Ishikawa (cell line): ENCODE results near the gene THSD1.

ENCODE experiments used
- CEBPB ChIP-seq: IDR thresholded peaks from 2 replicates; pipeline ENCODE4 v1.6.1; 2012
- CREB1 ChIP-seq: IDR thresholded peaks from 2 replicates; pipeline ENCODE4 v1.6.1; 2012; ENCODE audit warnings: low read depth
- EGR1 ChIP-seq: IDR thresholded peaks from 2 replicates; pipeline ENCODE4 v1.6.1; 2012
- EP300 ChIP-seq: IDR thresholded peaks from 2 replicates; pipeline ENCODE4 v1.6.1; 2012; ENCODE audit warnings: borderline replicate concordance
- FOXM1 ChIP-seq: IDR thresholded peaks from 2 replicates; pipeline ENCODE4 v1.6.1; 2012; ENCODE audit warnings: low read depth, borderline replicate concordance
- MAX ChIP-seq: IDR thresholded peaks from 2 replicates; pipeline ENCODE4 v1.6.1; 2012
- NFIC ChIP-seq: IDR thresholded peaks from 2 replicates; pipeline ENCODE4 v1.6.1; 2012
- RAD21 ChIP-seq: IDR thresholded peaks from 2 replicates; pipeline ENCODE4 v1.6.1; 2012; ENCODE audit warnings: low read depth
- TAF1 ChIP-seq: IDR thresholded peaks from 2 replicates; pipeline ENCODE4 v1.6.1; 2012; ENCODE audit warnings: low read depth, mild to moderate bottlenecking
- TCF12 ChIP-seq: IDR thresholded peaks from 2 replicates; pipeline ENCODE4 v1.6.1; 2012; ENCODE audit warnings: low read depth
- TEAD4 ChIP-seq: IDR thresholded peaks from 2 replicates; pipeline ENCODE4 v1.6.1; 2012
- USF1 ChIP-seq: IDR thresholded peaks from 2 replicates; pipeline ENCODE4 v1.6.1; 2012
- YY1 ChIP-seq: IDR thresholded peaks from 2 replicates; pipeline ENCODE4 v1.6.1; 2012; ENCODE audit warnings: low read depth
- ZBTB7A ChIP-seq: IDR thresholded peaks from 2 replicates; pipeline ENCODE4 v1.6.1; 2012; ENCODE audit warnings: low read depth
- TF ChIP-seq, protein P1 (sequence below): IDR thresholded peaks from 2 replicates; pipeline ENCODE4 v1.6.1; 2012; ENCODE audit warnings: low read depth, mild to moderate bottlenecking

Gene THSD1

GRCh38 chr13:52374389-52374788, 31.6 kb downstream of the THSD1 start:
- TF ChIP-seq CEBPB: no peak
- no peak for TF ChIP-seq EP300
- no peak for TF ChIP-seq TEAD4
- no peak for TF ChIP-seq RAD21
- TF ChIP-seq EGR1: no peak
- no peak for TF ChIP-seq NFIC
- no peak for TF ChIP-seq TCF12
- TF ChIP-seq CREB1: no peak
- TF ChIP-seq, protein P1, sequence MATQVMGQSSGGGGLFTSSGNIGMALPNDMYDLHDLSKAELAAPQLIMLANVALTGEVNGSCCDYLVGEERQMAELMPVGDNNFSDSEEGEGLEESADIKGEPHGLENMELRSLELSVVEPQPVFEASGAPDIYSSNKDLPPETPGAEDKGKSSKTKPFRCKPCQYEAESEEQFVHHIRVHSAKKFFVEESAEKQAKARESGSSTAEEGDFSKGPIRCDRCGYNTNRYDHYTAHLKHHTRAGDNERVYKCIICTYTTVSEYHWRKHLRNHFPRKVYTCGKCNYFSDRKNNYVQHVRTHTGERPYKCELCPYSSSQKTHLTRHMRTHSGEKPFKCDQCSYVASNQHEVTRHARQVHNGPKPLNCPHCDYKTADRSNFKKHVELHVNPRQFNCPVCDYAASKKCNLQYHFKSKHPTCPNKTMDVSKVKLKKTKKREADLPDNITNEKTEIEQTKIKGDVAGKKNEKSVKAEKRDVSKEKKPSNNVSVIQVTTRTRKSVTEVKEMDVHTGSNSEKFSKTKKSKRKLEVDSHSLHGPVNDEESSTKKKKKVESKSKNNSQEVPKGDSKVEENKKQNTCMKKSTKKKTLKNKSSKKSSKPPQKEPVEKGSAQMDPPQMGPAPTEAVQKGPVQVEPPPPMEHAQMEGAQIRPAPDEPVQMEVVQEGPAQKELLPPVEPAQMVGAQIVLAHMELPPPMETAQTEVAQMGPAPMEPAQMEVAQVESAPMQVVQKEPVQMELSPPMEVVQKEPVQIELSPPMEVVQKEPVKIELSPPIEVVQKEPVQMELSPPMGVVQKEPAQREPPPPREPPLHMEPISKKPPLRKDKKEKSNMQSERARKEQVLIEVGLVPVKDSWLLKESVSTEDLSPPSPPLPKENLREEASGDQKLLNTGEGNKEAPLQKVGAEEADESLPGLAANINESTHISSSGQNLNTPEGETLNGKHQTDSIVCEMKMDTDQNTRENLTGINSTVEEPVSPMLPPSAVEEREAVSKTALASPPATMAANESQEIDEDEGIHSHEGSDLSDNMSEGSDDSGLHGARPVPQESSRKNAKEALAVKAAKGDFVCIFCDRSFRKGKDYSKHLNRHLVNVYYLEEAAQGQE: no peak

DNA sequence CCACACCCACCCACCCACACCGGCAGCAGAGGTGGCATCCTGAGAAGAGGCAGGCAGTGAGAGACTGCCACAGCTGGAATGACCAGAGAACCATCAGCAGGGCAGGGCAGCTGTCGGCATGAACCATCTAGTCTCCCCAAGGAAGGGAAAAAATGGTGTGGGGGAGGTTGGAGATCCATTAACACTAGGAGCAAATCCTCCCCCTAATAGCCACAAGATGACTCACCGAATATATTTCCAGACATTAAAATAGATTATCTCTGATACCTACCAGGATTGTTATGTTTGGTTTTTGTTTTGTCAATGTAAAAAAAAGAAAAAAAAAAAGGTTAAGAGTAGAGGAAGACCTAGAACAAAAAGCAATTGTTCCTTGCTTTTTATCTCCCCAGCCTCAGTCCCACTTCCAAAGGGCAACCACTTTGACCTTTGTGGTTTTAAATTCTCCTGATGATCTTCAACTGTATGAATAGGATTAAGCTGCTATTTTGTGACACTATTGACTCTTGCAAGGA, 34.2 kb downstream of the THSD1 start:
- no peak for TF ChIP-seq ZBTB7A
- TF ChIP-seq MAX: no peak
- no peak for TF ChIP-seq NFIC
- no peak for TF ChIP-seq FOXM1
- no peak for TF ChIP-seq EGR1
- TF ChIP-seq TAF1: no peak
- TF ChIP-seq CEBPB: no peak

- TF ChIP-seq CREB1 (no peak), TEAD4 (no peak), USF1 (no peak), NFIC (no peak)
These were observed 39.7 kb downstream of the THSD1 start for GRCh38 chr13:52366291-52366690.

DNA sequence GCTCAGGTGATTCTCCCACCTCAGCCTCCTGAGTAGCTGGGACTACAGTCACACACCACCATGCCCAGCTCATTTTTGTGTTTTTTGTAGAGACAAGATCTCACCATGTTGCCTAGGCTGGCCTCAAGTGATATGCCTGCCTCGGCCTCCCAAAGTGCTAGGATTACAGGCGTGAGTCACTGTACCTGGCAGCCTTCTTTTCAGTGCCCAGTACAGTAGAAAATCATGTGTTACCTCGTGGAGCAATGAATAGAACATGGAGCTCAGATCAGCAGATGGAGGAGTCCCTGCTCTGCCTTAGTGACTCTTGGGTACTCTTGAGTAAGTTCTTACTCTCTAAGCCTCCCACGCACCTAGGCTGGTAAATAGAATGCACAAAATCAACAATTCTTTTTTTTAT, 44.7 kb downstream of the THSD1 start:
- TF ChIP-seq CREB1 (no peak), RAD21 (no peak), MAX (no peak), ZBTB7A (no peak), YY1 (no peak), USF1 (no peak), TCF12 (no peak), CEBPB (no peak), NFIC (no peak), TAF1 (no peak)
- TF ChIP-seq, protein P1: no peak

DNA sequence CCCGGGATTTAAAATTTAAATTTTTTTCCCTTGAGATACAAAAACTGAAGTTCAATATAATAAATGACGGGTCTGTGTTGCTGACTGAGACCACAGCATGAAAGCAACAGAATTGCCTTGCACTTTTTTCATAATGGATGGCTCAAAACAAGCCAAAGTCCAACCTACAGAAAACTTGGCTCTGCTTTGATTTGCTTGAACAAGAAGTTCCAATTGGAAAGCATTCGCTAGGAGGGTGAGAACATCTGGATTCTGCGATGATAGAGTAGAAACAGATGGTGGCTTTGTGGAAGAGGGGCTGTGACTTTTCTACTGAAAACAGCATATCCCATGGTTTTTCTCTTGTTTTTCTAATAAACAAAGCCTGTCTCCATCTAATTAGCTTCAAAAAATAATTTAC, 46.4 kb downstream of the THSD1 start:
- no peak for TF ChIP-seq TEAD4
- no peak for TF ChIP-seq TAF1
- TF ChIP-seq NFIC: no peak
- no peak for TF ChIP-seq USF1
- TF ChIP-seq RAD21: no peak
- no peak for TF ChIP-seq CREB1
- TF ChIP-seq FOXM1: no peak
- TF ChIP-seq CEBPB: no peak
- TF ChIP-seq MAX: no peak
- no peak for TF ChIP-seq EP300
- TF ChIP-seq, protein P1: no peak
- no peak for TF ChIP-seq TCF12
- TF ChIP-seq YY1: no peak
- no peak for TF ChIP-seq EGR1
- TF ChIP-seq ZBTB7A: no peak
